ENCODE measurements around the gene SNAPC4. TPM values are rescaled to one million over a fixed set of nuclear protein-coding genes. Genes with fewer than 3 reads are reported as not detected.
"Not testable (repeated sequence)": the region's sequence is repeated elsewhere in the genome, so short reads cannot be mapped to it uniquely, and the experiment has no call there.

SNAPC4 gene
- total RNA-seq, 1 donor from 2014 or later = 3.7 TPM

GRCh38 chr9:136354592-136355085 is 45.3 kb downstream of the SNAPC4 start:
- Histone ChIP-seq H3K4me3 (ENCODE audit: low read depth, low read length) (no peak overlapping the region), H3K36me3 (ENCODE audit: control insufficient read depth, insufficient read depth, low read length) (peaks cover 3% of the 10 kb centered on the region), H3K27me3 (ENCODE audit: control insufficient read depth, insufficient read depth, low read length) (peaks cover 1% of the 10 kb centered on the region)
- DNase-seq (ENCODE audit: low read depth) (peak; percentile 10), FAIRE-seq (no peak)
- TF ChIP-seq CTCF (IDR thresholded peaks at IDR 0.05; ENCODE audit: insufficient read depth, low read length, severe bottlenecking) = no peak

- no peak for FAIRE-seq
Observed at GRCh38 chr9:136353757-136354488, 46.0 kb downstream of the SNAPC4 start.

GRCh38 chr9:136353088-136353487 is 46.9 kb downstream of the SNAPC4 start:
- DNase-seq (ENCODE audit: low read depth) = no peak
- no peak for TF ChIP-seq CTCF (IDR thresholded peaks at IDR 0.05; ENCODE audit: insufficient read depth, low read length, severe bottlenecking)

More at GRCh38 chr9:136353757-136354488, 46.0 kb downstream of the SNAPC4 start:
- Histone ChIP-seq H3K27me3 (ENCODE audit: control insufficient read depth, insufficient read depth, low read length) (peaks cover 1% of the 10 kb centered on the region), H3K4me3 (ENCODE audit: low read depth, low read length) (no peak overlapping the region), H3K36me3 (ENCODE audit: control insufficient read depth, insufficient read depth, low read length) (peaks cover 3% of the 10 kb centered on the region)
- no peak for TF ChIP-seq CTCF (IDR thresholded peaks at IDR 0.05; ENCODE audit: insufficient read depth, low read length, severe bottlenecking)
- no peak for DNase-seq (ENCODE audit: low read depth)

GRCh38 chr9:136352682-136353081 is 47.3 kb downstream of the SNAPC4 start:
- Histone ChIP-seq H3K27me3 (ENCODE audit: control insufficient read depth, insufficient read depth, low read length) (peaks cover 1% of the 10 kb centered on the region), H3K4me3 (ENCODE audit: low read depth, low read length) (no peak overlapping the region), H3K36me3 (ENCODE audit: control insufficient read depth, insufficient read depth, low read length) (peaks cover 3% of the 10 kb centered on the region)
- no peak for TF ChIP-seq CTCF (IDR thresholded peaks at IDR 0.05; ENCODE audit: insufficient read depth, low read length, severe bottlenecking)
- DNase-seq (ENCODE audit: low read depth) (no peak), FAIRE-seq (no peak)

More at GRCh38 chr9:136353088-136353487, 46.9 kb downstream of the SNAPC4 start:
- no peak for FAIRE-seq
- Histone ChIP-seq H3K36me3 (ENCODE audit: control insufficient read depth, insufficient read depth, low read length) (peaks cover 3% of the 10 kb centered on the region), H3K27me3 (ENCODE audit: control insufficient read depth, insufficient read depth, low read length) (peaks cover 1% of the 10 kb centered on the region), H3K4me3 (ENCODE audit: low read depth, low read length) (no peak overlapping the region)

- not testable (repeated sequence) for FAIRE-seq; H3K36me3 ChIP-seq (ENCODE audit: control insufficient read depth, insufficient read depth, low read length); DNase-seq (ENCODE audit: low read depth); H3K4me3 ChIP-seq (ENCODE audit: low read depth, low read length); H3K27me3 ChIP-seq (ENCODE audit: control insufficient read depth, insufficient read depth, low read length)
Observed at GRCh38 chr9:136351868-136352267, 48.1 kb downstream of the SNAPC4 start.

- peaks cover 1% of the 10 kb centered on the region for H3K27me3 ChIP-seq (ENCODE audit: control insufficient read depth, insufficient read depth, low read length)
- TF ChIP-seq CTCF (IDR thresholded peaks at IDR 0.05; ENCODE audit: insufficient read depth, low read length, severe bottlenecking) = no peak
- H3K36me3 ChIP-seq (ENCODE audit: control insufficient read depth, insufficient read depth, low read length) = peaks cover under 1% of the 10 kb centered on the region
- FAIRE-seq (no peak), DNase-seq (ENCODE audit: low read depth) (no peak)
- no peak overlapping the region for H3K4me3 ChIP-seq (ENCODE audit: low read depth, low read length)
Observed at GRCh38 chr9:136351252-136351800, 48.6 kb downstream of the SNAPC4 start.

Measured in bronchial epithelial cell (primary cell).